Measurements from ENCODE around the gene PDGFA.
A peak's percentile ranks its signal among the peaks of the same experiment; 100 is the strongest.

The PDGFA gene

DNA sequence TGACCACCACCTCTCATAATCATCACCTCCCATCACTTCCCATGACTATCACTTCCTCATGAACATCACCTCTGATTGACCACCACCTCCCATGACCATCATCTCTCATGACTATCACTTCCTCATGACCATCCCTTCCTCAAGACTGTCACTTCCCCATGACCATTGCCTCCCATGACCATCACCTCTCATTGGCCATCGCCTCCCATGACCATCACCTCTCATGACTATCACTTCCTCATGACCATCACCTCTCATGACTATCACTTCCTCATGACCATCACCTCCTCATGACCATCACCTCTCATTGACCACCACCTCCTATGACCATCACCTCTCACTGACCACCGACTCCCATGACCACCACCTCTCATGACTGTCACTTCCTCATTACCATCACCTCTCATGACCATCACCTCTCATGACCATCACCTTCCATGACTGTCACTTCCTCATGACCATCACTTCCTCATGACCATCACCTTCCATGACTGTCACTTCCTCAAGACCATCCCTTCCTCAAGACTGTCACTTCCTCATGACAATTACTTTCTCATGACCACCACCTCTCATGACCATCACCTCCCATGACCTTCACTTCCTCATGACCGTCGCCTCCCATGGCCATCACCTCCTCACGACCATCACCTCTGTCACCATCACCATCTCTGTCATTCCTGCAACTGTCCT, 51.6 kb downstream of the PDGFA start:
- Histone ChIP-seq H3K4me3 (ENCODE audit: severe bottlenecking) (no peak overlapping the region), H3K27me3 (ENCODE audit: insufficient read depth, poor library complexity, severe bottlenecking) (no peaks in the 10 kb centered on the region), H3K9me3 (ENCODE audit: severe bottlenecking) (no peaks in the 10 kb centered on the region), H3K4me1 (ENCODE audit: insufficient read depth, poor library complexity, severe bottlenecking) (peaks cover 12% of the 10 kb centered on the region), H3K36me3 (ENCODE audit: low read depth) (no peaks in the 10 kb centered on the region), H3K27ac (ENCODE audit: poor library complexity, severe bottlenecking) (no peak overlapping the region)
- ATAC-seq (ENCODE audit: low read depth) (no peak), DNase-seq (ENCODE audit: low spot score) (no peak)
- no peak for TF ChIP-seq CTCF (IDR thresholded peaks at IDR 0.05; ENCODE audit: poor library complexity, severe bottlenecking)

DNA sequence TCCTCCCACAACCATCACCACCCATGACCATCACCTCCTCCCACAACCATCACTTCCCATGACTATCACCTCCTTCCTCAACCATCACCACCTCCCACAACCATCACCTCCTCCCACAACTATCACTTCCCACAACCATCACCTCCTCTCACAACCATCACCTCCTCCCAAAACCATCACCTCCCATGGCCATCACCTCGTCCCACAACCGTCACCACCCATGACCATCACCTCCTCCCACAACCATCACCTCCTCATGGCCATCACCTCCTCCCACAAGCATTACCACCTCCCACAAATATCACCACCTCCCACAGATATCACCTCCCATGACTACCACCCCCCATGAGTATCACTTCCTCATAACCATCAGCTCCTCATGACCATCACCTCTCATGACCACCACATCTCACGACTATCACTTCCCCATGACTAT, 52.2 kb downstream of the PDGFA start:
- H3K27me3 ChIP-seq (ENCODE audit: insufficient read depth, poor library complexity, severe bottlenecking) = no peaks in the 10 kb centered on the region
- no peaks in the 10 kb centered on the region for H3K36me3 ChIP-seq (ENCODE audit: low read depth)
- TF ChIP-seq CTCF (IDR thresholded peaks at IDR 0.05; ENCODE audit: poor library complexity, severe bottlenecking) = no peak
- DNase-seq (ENCODE audit: low spot score) (no peak), ATAC-seq (ENCODE audit: low read depth) (no peak)
- no peaks in the 10 kb centered on the region for H3K9me3 ChIP-seq (ENCODE audit: severe bottlenecking)
- H3K27ac ChIP-seq (ENCODE audit: poor library complexity, severe bottlenecking) = no peak overlapping the region
- H3K4me3 ChIP-seq (ENCODE audit: severe bottlenecking) = no peak overlapping the region
- peaks cover 11% of the 10 kb centered on the region for H3K4me1 ChIP-seq (ENCODE audit: insufficient read depth, poor library complexity, severe bottlenecking)

GRCh38 chr7:466465-467191, 53.0 kb downstream of the PDGFA start:
- no peak for DNase-seq (ENCODE audit: low spot score)
- Histone ChIP-seq H3K27ac (ENCODE audit: poor library complexity, severe bottlenecking) (no peak overlapping the region), H3K9me3 (ENCODE audit: severe bottlenecking) (no peaks in the 10 kb centered on the region), H3K27me3 (ENCODE audit: insufficient read depth, poor library complexity, severe bottlenecking) (no peaks in the 10 kb centered on the region), H3K4me3 (ENCODE audit: severe bottlenecking) (no peak overlapping the region), H3K36me3 (ENCODE audit: low read depth) (no peaks in the 10 kb centered on the region), H3K4me1 (ENCODE audit: insufficient read depth, poor library complexity, severe bottlenecking) (peaks cover 4% of the 10 kb centered on the region)
- ATAC-seq (ENCODE audit: low read depth) = no peak
- no peak for TF ChIP-seq CTCF (IDR thresholded peaks at IDR 0.05; ENCODE audit: poor library complexity, severe bottlenecking)

GRCh38 chr7:465710-466400, 53.8 kb downstream of the PDGFA start:
- H3K27ac ChIP-seq (ENCODE audit: poor library complexity, severe bottlenecking) = no peak overlapping the region
- H3K9me3 ChIP-seq (ENCODE audit: severe bottlenecking) = no peaks in the 10 kb centered on the region
- ATAC-seq (ENCODE audit: low read depth) (peak; percentile 28; the same call in 1 of the 3 replicates), DNase-seq (ENCODE audit: low spot score) (no peak)
- TF ChIP-seq CTCF (IDR thresholded peaks at IDR 0.05; ENCODE audit: poor library complexity, severe bottlenecking) = no peak
- H3K36me3 ChIP-seq (ENCODE audit: low read depth) = no peaks in the 10 kb centered on the region
- peaks cover 2% of the 10 kb centered on the region for H3K4me1 ChIP-seq (ENCODE audit: insufficient read depth, poor library complexity, severe bottlenecking)
- no peak overlapping the region for H3K4me3 ChIP-seq (ENCODE audit: severe bottlenecking)
- no peaks in the 10 kb centered on the region for H3K27me3 ChIP-seq (ENCODE audit: insufficient read depth, poor library complexity, severe bottlenecking)

All from RWPE2 (cell line).